ENCODE measurements around the gene BABAM2. TPM values are rescaled to one million over a fixed set of nuclear protein-coding genes. Genes with fewer than 3 reads are reported as not detected.

The BABAM2 gene
- total and polyA plus RNA-seq, 2 of the 4 experiments (the other 2 are of a cell fraction), result 20.9 to 23.1 TPM

- no peaks in the 10 kb centered on the region for H4K20me1 ChIP-seq (ENCODE audit: insufficient read depth, low read length)
- H3K4me2 ChIP-seq (ENCODE audit: low read depth, low read length), result no peak overlapping the region
- H4K8ac ChIP-seq (ENCODE audit: low read depth in 2 of 2, low read length in 2 of 2), result peak overlapping the region; percentile 75 to 94; a peak in 3 of 4 replicates
- ChIA-PET CTCF (no interaction called here), POLR2A (ENCODE audit: unreplicated experiment) (no interaction called here)
- peak overlapping the region; percentile 55 for H2BK5ac ChIP-seq (ENCODE audit: low read depth, low read length, poor library complexity, severe bottlenecking)
- intact Hi-C loops (cut with micrococcal nuclease), result no loop called here
- peak overlapping the region; percentile 87 for H4K5ac ChIP-seq (ENCODE audit: low read depth, low read length)
- peak overlapping the region; percentile 51 for H2BK20ac ChIP-seq (ENCODE audit: low read depth, low read length)
- no peaks in the 10 kb centered on the region for H3K27me3 ChIP-seq (ENCODE audit: control insufficient read depth, insufficient read depth, low read length)
- H3K4me3 ChIP-seq (ENCODE audit: insufficient read depth, low read depth, low read length), result no peak overlapping the region
- no peaks in the 10 kb centered on the region for H3K36me3 ChIP-seq (ENCODE audit: control insufficient read depth, insufficient read depth, low read length)
- DNase-seq (no peak), ATAC-seq (ENCODE audit: low read depth) (no peak)
- H3K79me1 ChIP-seq (ENCODE audit: low read depth in 1 of 2, low read length in 2 of 2), result peaks cover 0 to 4% of the 10 kb centered on the region in 2 experiments; a peak in 1 of 4 replicates
- H3K9me3 ChIP-seq (ENCODE audit: control insufficient read depth, insufficient read depth, low read length), result no peaks in the 10 kb centered on the region
- H3K4ac ChIP-seq (ENCODE audit: low read depth, low read length), result peak overlapping the region; percentile 98
- peak overlapping the region; percentile 97; the same call in 1 of the 2 replicates for H2BK120ac ChIP-seq (ENCODE audit: low read depth, low read length)
- peak overlapping the region; percentile 96 for H2AK9ac ChIP-seq (replicated peaks; ENCODE audit: low read depth, low read length, poor library complexity)
- H3K14ac ChIP-seq (replicated peaks; ENCODE audit: low read depth, low read length), result peak overlapping the region; percentile 96
- dilution Hi-C loops (cut with HindIII; ENCODE audit: low sequenced_read_pairs, unreplicated experiment), result no loop called here
- H2AFZ ChIP-seq (replicated peaks; ENCODE audit: low read length, poor library complexity), result peak overlapping the region; percentile 94
- 0 out of 2 replicates have a peak overlapping the region, but pooled peaks have one; percentile 17 for H3K23ac ChIP-seq (ENCODE audit: low read depth, low read length)
- peak overlapping the region; percentile 64; the same call in 1 of the 2 replicates for H3K9ac ChIP-seq (ENCODE audit: low read depth, low read length)
- H3K27ac ChIP-seq (ENCODE audit: insufficient read depth, low read length), result peak overlapping the region; percentile 63; the same call in 1 of the 2 replicates
- H3K56ac ChIP-seq (ENCODE audit: extremely low read depth, insufficient read depth, low read length), result no peak overlapping the region
- peak overlapping the region; percentile 60 for H3K18ac ChIP-seq (ENCODE audit: low read depth, low read length)
- H2AK5ac ChIP-seq (ENCODE audit: low read depth, low read length), result peak overlapping the region; percentile 93
- peak overlapping the region; percentile 96 for H4K91ac ChIP-seq (ENCODE audit: insufficient read depth, low read depth, low read length)
- no TSS peak for BruUV-seq (replicated peaks)
- H2BK15ac ChIP-seq (ENCODE audit: low read depth, low read length), result peak overlapping the region; percentile 60; the same call in 2 of the 3 replicates
- no peak for TF ChIP-seq CHD1 (IDR thresholded peaks at IDR 0.05; ENCODE audit: low read depth, low read length)
- in situ Hi-C loops (cut with MboI; ENCODE audit: low sequenced_read_pairs), result no loop called here
- H3K4me1 ChIP-seq (ENCODE audit: control insufficient read depth, insufficient read depth, low read length), result peaks cover 19% of the 10 kb centered on the region
- WGBS, 2 experiments (ENCODE audit: extremely low coverage in 2 of 2, insufficient read length in 1 of 2), result 92% methylated on average over 5 of the region's 10 CpGs; no CpG with 5 or more reads in 1 of the 2 experiments
- peaks cover 21% of the 10 kb centered on the region for H3K9me1 ChIP-seq (ENCODE audit: insufficient read depth, low read length)
Measured at GRCh38 chr2:28354920-28355520, 464.5 kb downstream of the BABAM2 start.
